Endodermal cell (in vitro differentiated cells): ENCODE measurements around the gene RAD9B. TPM values are rescaled to one million over a fixed set of nuclear protein-coding genes. Genes with fewer than 3 reads are reported as not detected.

Experiments
- DNase-seq: peaks from one replicate; pipeline ENCODE4 v3.0.0-alpha.2; 2017
- H3K27ac ChIP-seq: 2 replicates; pipeline ENCODE4 v1.5.1; 2013; ENCODE audit warnings: mild to moderate bottlenecking, low read depth, low read length, moderate library complexity
- H3K27me3 ChIP-seq: 2 replicates; pipeline ENCODE4 v1.6.1; 2013; ENCODE audit warnings: mild to moderate bottlenecking, low read length, moderate library complexity; ENCODE audit not compliant: insufficient read depth, control insufficient read depth, poor library complexity, severe bottlenecking
- H3K36me3 ChIP-seq: 2 replicates; pipeline ENCODE4 v1.7.0; 2013; ENCODE audit warnings: mild to moderate bottlenecking, low read length, moderate library complexity; ENCODE audit not compliant: control insufficient read depth, insufficient read depth
- H3K4me1 ChIP-seq: one replicate; pipeline ENCODE4 v1.7.0; 2013; ENCODE audit warnings: low read length; ENCODE audit not compliant: control insufficient read depth, insufficient read depth
- H3K4me3 ChIP-seq: 2 replicates; pipeline ENCODE4 v1.5.1; 2013; ENCODE audit warnings: mild to moderate bottlenecking, low read length, moderate library complexity
- H3K9ac ChIP-seq: 2 replicates; pipeline ENCODE4 v1.6.1; 2013; ENCODE audit warnings: mild to moderate bottlenecking, low read length, moderate library complexity; ENCODE audit not compliant: poor library complexity, severe bottlenecking; ENCODE audit errors: extremely low read depth
- H3K9me3 ChIP-seq: 2 replicates; pipeline ENCODE4 v1.6.1; 2013; ENCODE audit warnings: mild to moderate bottlenecking, low read length, moderate library complexity; ENCODE audit not compliant: control insufficient read depth
- H3K27ac Mint-ChIP-seq: 2 replicates; pipeline ENCODE4 v1.8.0; 2020; ENCODE audit warnings: mixed read lengths
- H3K27me3 Mint-ChIP-seq: 2 replicates; pipeline ENCODE4 v1.8.0; 2021; ENCODE audit warnings: mild to moderate bottlenecking, mixed read lengths; ENCODE audit not compliant: insufficient read depth
- H3K36me3 Mint-ChIP-seq: 2 replicates; pipeline ENCODE4 v1.8.0; 2020; ENCODE audit warnings: low read depth, mixed read lengths
- H3K4me1 Mint-ChIP-seq: 2 replicates; pipeline ENCODE4 v1.8.0; 2020; ENCODE audit warnings: mixed read lengths
- H3K4me3 Mint-ChIP-seq: 2 replicates; pipeline ENCODE4 v1.8.0; 2020; ENCODE audit warnings: mild to moderate bottlenecking, moderate library complexity, mixed read lengths
- H3K9me3 Mint-ChIP-seq: 2 replicates; pipeline ENCODE4 v1.8.0; 2020; ENCODE audit warnings: mild to moderate bottlenecking, mixed read lengths
- CTCF ChIP-seq: fragments of 200-600 bp; sonication (generic); conservative IDR thresholded peaks from 2 replicates; pipeline ENCODE4 v1.5.0; 2021; ENCODE audit warnings: antibody characterized with exemption, mild to moderate bottlenecking
- WGBS, 2 experiments: methylation state at CpG; one replicate each; pipeline versions ENCODE4 v1.1.5 to v1.1.7; 2013; ENCODE audit warnings: missing lambda C conversion rate in 2 of 2, mixed read lengths in 1 of 2; ENCODE audit not compliant: insufficient coverage in 1 of 2, insufficient read length in 1 of 2; 5-methylcytosine and 5-hydroxymethylcytosine counted together
- total RNA-seq, 2 donors: library from RNA; stranded (reverse); fragmentation: NEBNext Ultra II Directional in 1 of 2; extraction: Animal tissue kit (Norgen Biotek cat#: 25700) in 1 of 2; gene quantifications; 2 replicates in 1 of 2; 3 replicates in 1 of 2; pipeline ENCODE4 v1.2.1, GENCODE V29; 2021

The RAD9B gene
- total RNA-seq, 2 donors from 2014 or later: 0.29 to 0.31 TPM

DNA sequence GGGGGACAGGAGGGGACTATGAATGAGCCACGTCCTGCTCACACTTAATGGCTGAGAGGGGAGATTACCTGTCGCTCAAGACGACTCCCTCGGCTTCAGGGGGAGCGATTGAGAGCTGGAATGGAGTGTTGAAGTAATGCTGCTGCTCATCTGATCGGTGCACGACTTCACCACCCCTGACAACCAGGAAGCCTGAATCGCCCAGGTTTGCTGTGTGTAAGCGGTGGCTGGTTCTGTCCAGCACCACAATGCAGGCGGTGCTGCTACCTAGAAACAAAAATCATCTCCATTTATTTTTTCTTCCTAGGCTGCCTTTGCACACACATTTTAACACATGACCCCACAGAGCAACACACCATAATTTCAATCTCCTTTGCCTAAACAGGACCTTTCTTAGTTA lies 43.7 kb downstream of the RAD9B start:
- no peaks in the 10 kb centered on the region for H3K9me3 Mint-ChIP-seq
- Histone ChIP-seq H3K27me3 (no peaks in the 10 kb centered on the region), H3K27ac (no peak overlapping the region), H3K4me1 (peaks cover 7% of the 10 kb centered on the region), H3K36me3 (peaks cover 24% of the 10 kb centered on the region), H3K4me3 (no peak overlapping the region), H3K9ac (no peak overlapping the region), H3K9me3 (no peaks in the 10 kb centered on the region)
- no peak for TF ChIP-seq CTCF
- H3K27me3 Mint-ChIP-seq: no peaks in the 10 kb centered on the region
- 94 to 97% methylated on average over 8 to 10 of the region's 10 CpGs for WGBS, 2 experiments
- H3K4me3 Mint-ChIP-seq: no peak overlapping the region
- peaks cover 20% of the 10 kb centered on the region for H3K4me1 Mint-ChIP-seq
- no peak overlapping the region for H3K27ac Mint-ChIP-seq
- DNase-seq: peak; percentile 41
- H3K36me3 Mint-ChIP-seq: peaks cover 35% of the 10 kb centered on the region

DNA sequence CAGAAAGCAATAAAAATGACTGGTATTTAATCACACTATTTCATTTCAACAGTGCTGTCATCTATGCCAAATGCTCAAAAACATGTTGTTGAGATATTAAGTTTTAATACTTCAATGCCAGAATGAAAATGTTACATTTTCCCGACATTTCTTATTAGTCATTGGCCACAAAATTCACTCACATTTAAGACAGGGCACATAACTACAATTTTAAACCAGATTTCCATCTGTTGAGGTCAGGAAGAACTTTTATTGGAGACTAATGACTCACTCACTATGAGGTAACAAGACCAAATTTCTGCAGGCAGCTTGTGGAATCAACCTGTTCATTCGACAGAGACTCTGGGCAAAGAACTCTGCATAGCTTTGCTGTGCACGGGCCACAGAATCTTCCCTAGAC lies 44.2 kb downstream of the RAD9B start:
- 89 to 100% methylated on average over 1 to 3 of the region's 3 CpGs for WGBS, 2 experiments
- no peak overlapping the region for H3K4me3 ChIP-seq
- peaks cover 27% of the 10 kb centered on the region for H3K36me3 ChIP-seq
- TF ChIP-seq CTCF: no peak
- H3K9me3 ChIP-seq: no peaks in the 10 kb centered on the region
- H3K36me3 Mint-ChIP-seq: peaks cover 39% of the 10 kb centered on the region
- no peak overlapping the region for H3K4me3 Mint-ChIP-seq
- H3K27ac Mint-ChIP-seq: no peak overlapping the region
- no peak overlapping the region for H3K27ac ChIP-seq
- H3K4me1 ChIP-seq: peaks cover 7% of the 10 kb centered on the region
- H3K4me1 Mint-ChIP-seq: peaks cover 20% of the 10 kb centered on the region
- H3K27me3 Mint-ChIP-seq: no peaks in the 10 kb centered on the region
- no peak overlapping the region for H3K9ac ChIP-seq
- H3K27me3 ChIP-seq: no peaks in the 10 kb centered on the region
- H3K9me3 Mint-ChIP-seq: no peaks in the 10 kb centered on the region
- peak; percentile 30 for DNase-seq

GRCh38 chr12:110547090-110547489 lies 45.0 kb downstream of the RAD9B start:
- Histone ChIP-seq H3K27ac (no peak overlapping the region), H3K9ac (no peak overlapping the region), H3K4me3 (no peak overlapping the region), H3K9me3 (no peaks in the 10 kb centered on the region), H3K4me1 (peaks cover 7% of the 10 kb centered on the region), H3K27me3 (no peaks in the 10 kb centered on the region), H3K36me3 (peaks cover 24% of the 10 kb centered on the region)
- H3K36me3 Mint-ChIP-seq: peaks cover 42% of the 10 kb centered on the region
- no peaks in the 10 kb centered on the region for H3K27me3 Mint-ChIP-seq
- H3K4me1 Mint-ChIP-seq: peaks cover 20% of the 10 kb centered on the region
- H3K4me3 Mint-ChIP-seq: no peak overlapping the region
- peak; percentile 5 for DNase-seq
- no peak overlapping the region for H3K27ac Mint-ChIP-seq
- 90% methylated on average over 2 of the region's 2 CpGs; no CpG with 5 or more reads in 1 of the 2 experiments for WGBS, 2 experiments
- no peak for TF ChIP-seq CTCF
- H3K9me3 Mint-ChIP-seq: no peaks in the 10 kb centered on the region
